ENCODE data around the gene ATP2C2.

The ATP2C2 gene

GRCh38 chr16:84482951-84483881 is 114.9 kb downstream of the ATP2C2 start:
- Histone ChIP-seq H3K27ac (ENCODE audit: extremely low read depth, low read depth, low read length) (no peak overlapping the region), H3K4me3 (ENCODE audit: low read depth, low read length) (no peak overlapping the region), H3K9me3 (ENCODE audit: control insufficient read depth, insufficient read depth, low read depth, low read length) (no peaks in the 10 kb centered on the region), H3K36me3 (ENCODE audit: control insufficient read depth in 2 of 2, insufficient read depth in 1 of 2, low read length in 2 of 2) (peaks cover 0 to 69% of the 10 kb centered on the region in 2 experiments; a peak in 1 of 3 replicates), H3K4me1 (ENCODE audit: control insufficient read depth, insufficient read depth, low read length) (no peaks in the 10 kb centered on the region)
- CTCF ChIA-PET, result interaction anchor here (0.5 to 2.5 kb wide), 10 partner anchors 11 to 586 kb away, joined by 3 to 21 read pairs (median 4); partner anchors contain the start of gene ATP2C2
- TF ChIP-seq KLF1 (tag by site-specific recombination; IDR thresholded peaks at IDR 0.05) (no peak), YY2 (tag by site-specific recombination; IDR thresholded peaks at IDR 0.05) (no peak), ZNF146 (tag by site-specific recombination; IDR thresholded peaks at IDR 0.05) (no peak), GFI1B (tag by site-specific recombination; IDR thresholded peaks at IDR 0.05) (no peak), ZNF777 (tag by site-specific recombination; IDR thresholded peaks at IDR 0.05; ENCODE audit: borderline replicate concordance) (no peak), ZBTB21 (tag by site-specific recombination; IDR thresholded peaks at IDR 0.05) (no peak), MEIS1 (CRISPR knock-in tag; IDR thresholded peaks at IDR 0.05; ENCODE audit: borderline replicate concordance) (no peak), ZBTB8A (tag by site-specific recombination; IDR thresholded peaks at IDR 0.05) (no peak), ZNF639 (tag by site-specific recombination; IDR thresholded peaks at IDR 0.05) (no peak), ZNF529 (tag by site-specific recombination; IDR thresholded peaks at IDR 0.05; ENCODE audit: insufficient replicate concordance) (no peak), ZNF623 (tag by site-specific recombination; IDR thresholded peaks at IDR 0.05) (no peak), REPIN1 (tag by site-specific recombination; IDR thresholded peaks at IDR 0.05; ENCODE audit: low read depth) (no peak), ZNF548 (tag by site-specific recombination; IDR thresholded peaks at IDR 0.05) (no peak), ZNF677 (tag by site-specific recombination; IDR thresholded peaks at IDR 0.05) (no peak), ZNF2 (tag by site-specific recombination; IDR thresholded peaks at IDR 0.05) (no peak), ZNF76 (tag by site-specific recombination; IDR thresholded peaks at IDR 0.05; ENCODE audit: borderline replicate concordance, low read depth) (no peak), ZNF416 (tag by site-specific recombination; IDR thresholded peaks at IDR 0.05) (no peak)
- POLR2A ChIA-PET, result no interaction called here

- no peaks in the 10 kb centered on the region for H3K4me1 ChIP-seq (ENCODE audit: control insufficient read depth, insufficient read depth, low read length)
- TF ChIP-seq ZNF223 (tag by site-specific recombination; IDR thresholded peaks at IDR 0.05), result no peak
- no peak for TF ChIP-seq ZNF777 (tag by site-specific recombination; IDR thresholded peaks at IDR 0.05; ENCODE audit: borderline replicate concordance)
- no peaks in the 10 kb centered on the region for H3K9me3 ChIP-seq (ENCODE audit: control insufficient read depth, insufficient read depth, low read depth, low read length)
- ChIA-PET POLR2A (interaction anchor here (0.6 kb wide), 1 partner anchor 186 kb away, joined by 3 read pairs; no protein-coding TSS in a partner anchor), CTCF (interaction anchor here (0.5 to 2.5 kb wide), 28 partner anchors 10 to 586 kb away, joined by 3 to 21 read pairs (median 4); no protein-coding TSS in a partner anchor)
- H3K27ac ChIP-seq (ENCODE audit: extremely low read depth, low read depth, low read length), result no peak overlapping the region
- H3K36me3 ChIP-seq (ENCODE audit: control insufficient read depth in 2 of 2, insufficient read depth in 1 of 2, low read length in 2 of 2), result peaks cover 0 to 73% of the 10 kb centered on the region in 2 experiments; a peak in 1 of 3 replicates
- no peak overlapping the region for H3K4me3 ChIP-seq (ENCODE audit: low read depth, low read length)
Measured at GRCh38 chr16:84483882-84484565, 115.7 kb downstream of the ATP2C2 start.

DNA sequence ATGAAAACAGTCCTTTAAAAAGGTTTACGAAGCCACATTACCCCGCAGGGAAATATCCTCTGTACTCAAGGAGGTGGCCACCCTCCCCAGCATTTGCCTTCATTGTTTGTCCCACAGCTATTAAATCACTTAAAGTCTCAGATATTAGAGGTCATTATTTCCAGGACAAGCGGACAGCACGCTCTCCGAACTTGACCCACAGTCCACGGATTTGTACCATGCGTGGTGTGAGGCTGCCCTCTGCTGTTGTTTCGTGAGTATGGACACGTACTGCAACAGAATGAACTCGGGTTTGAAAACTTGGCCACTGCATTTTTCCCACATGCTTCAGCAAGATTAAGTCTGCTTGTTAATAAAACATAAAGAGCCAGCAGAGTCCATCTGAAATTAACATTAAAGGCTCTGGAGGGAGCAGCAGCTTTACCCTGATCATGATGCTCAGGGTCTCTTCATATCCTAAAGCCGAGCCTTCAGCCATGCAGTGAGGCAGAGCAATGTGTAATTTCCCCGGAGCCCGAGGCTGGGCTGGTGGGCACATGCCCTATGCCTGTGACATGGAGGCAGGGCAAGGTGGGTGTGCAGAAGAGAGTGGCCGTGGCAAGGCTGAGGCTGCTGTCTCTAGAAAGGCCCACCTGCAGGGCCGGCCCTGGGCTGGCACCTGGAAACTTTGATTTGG is 116.4 kb downstream of the ATP2C2 start:
- Histone ChIP-seq H3K9me3 (ENCODE audit: control insufficient read depth, insufficient read depth, low read depth, low read length) (no peaks in the 10 kb centered on the region), H3K4me1 (ENCODE audit: control insufficient read depth, insufficient read depth, low read length) (no peaks in the 10 kb centered on the region), H3K4me3 (ENCODE audit: low read depth, low read length) (no peak overlapping the region), H3K36me3 (ENCODE audit: control insufficient read depth in 2 of 2, insufficient read depth in 1 of 2, low read length in 2 of 2) (peaks cover 0 to 78% of the 10 kb centered on the region in 2 experiments; a peak in 1 of 3 replicates), H3K27ac (ENCODE audit: extremely low read depth, low read depth, low read length) (no peak overlapping the region)
- ChIA-PET POLR2A (no interaction called here), CTCF (interaction anchor here (0.6 to 2.5 kb wide), 27 partner anchors 9 to 584 kb away, joined by 3 to 21 read pairs (median 4); no protein-coding TSS in a partner anchor)
- TF ChIP-seq ZNF621 (tag by site-specific recombination; IDR thresholded peaks at IDR 0.05) (no peak), ZNF561 (tag by site-specific recombination; IDR thresholded peaks at IDR 0.05; ENCODE audit: borderline replicate concordance) (0 out of 2 replicates have a peak, but pooled peaks have one; percentile 65), ZNF654 (tag by site-specific recombination; IDR thresholded peaks at IDR 0.05; ENCODE audit: low read depth) (peak; percentile 80), ZBTB6 (tag by site-specific recombination; IDR thresholded peaks at IDR 0.05) (no peak)
- TF ChIP-seq, protein P1, sequence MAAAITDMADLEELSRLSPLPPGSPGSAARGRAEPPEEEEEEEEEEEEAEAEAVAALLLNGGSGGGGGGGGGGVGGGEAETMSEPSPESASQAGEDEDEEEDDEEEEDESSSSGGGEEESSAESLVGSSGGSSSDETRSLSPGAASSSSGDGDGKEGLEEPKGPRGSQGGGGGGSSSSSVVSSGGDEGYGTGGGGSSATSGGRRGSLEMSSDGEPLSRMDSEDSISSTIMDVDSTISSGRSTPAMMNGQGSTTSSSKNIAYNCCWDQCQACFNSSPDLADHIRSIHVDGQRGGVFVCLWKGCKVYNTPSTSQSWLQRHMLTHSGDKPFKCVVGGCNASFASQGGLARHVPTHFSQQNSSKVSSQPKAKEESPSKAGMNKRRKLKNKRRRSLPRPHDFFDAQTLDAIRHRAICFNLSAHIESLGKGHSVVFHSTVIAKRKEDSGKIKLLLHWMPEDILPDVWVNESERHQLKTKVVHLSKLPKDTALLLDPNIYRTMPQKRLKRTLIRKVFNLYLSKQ (tag by site-specific recombination; IDR thresholded peaks at IDR 0.05; ENCODE audit: borderline replicate concordance), result no peak

All from HEK293 (cell line).